Measurements from ENCODE around the gene SRI.

Gene SRI

GRCh38 chr7:88230646-88231045, 10.8 kb upstream of the SRI start:
- no peak overlapping the region for H3K4me3 ChIP-seq (ENCODE audit: low read depth, low read length)
- no peak for DNase-seq (ENCODE audit: low read depth)
- TF ChIP-seq, protein P1, sequence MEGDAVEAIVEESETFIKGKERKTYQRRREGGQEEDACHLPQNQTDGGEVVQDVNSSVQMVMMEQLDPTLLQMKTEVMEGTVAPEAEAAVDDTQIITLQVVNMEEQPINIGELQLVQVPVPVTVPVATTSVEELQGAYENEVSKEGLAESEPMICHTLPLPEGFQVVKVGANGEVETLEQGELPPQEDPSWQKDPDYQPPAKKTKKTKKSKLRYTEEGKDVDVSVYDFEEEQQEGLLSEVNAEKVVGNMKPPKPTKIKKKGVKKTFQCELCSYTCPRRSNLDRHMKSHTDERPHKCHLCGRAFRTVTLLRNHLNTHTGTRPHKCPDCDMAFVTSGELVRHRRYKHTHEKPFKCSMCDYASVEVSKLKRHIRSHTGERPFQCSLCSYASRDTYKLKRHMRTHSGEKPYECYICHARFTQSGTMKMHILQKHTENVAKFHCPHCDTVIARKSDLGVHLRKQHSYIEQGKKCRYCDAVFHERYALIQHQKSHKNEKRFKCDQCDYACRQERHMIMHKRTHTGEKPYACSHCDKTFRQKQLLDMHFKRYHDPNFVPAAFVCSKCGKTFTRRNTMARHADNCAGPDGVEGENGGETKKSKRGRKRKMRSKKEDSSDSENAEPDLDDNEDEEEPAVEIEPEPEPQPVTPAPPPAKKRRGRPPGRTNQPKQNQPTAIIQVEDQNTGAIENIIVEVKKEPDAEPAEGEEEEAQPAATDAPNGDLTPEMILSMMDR (IDR thresholded peaks at IDR 0.05; ENCODE audit: low read depth, low read length): no peak
- TF ChIP-seq, protein P2, sequence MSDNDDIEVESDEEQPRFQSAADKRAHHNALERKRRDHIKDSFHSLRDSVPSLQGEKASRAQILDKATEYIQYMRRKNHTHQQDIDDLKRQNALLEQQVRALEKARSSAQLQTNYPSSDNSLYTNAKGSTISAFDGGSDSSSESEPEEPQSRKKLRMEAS (IDR thresholded peaks at IDR 0.05; ENCODE audit: low read depth, low read length): no peak
- TF ChIP-seq MYC (IDR thresholded peaks at IDR 0.05; ENCODE audit: low read depth, low read length): no peak

GRCh38 chr7:88229302-88229995, 9.6 kb upstream of the SRI start:
- DNase-seq (ENCODE audit: low read depth): no peak
- TF ChIP-seq, protein P2 (IDR thresholded peaks at IDR 0.05; ENCODE audit: low read depth, low read length): no peak
- TF ChIP-seq MYC (IDR thresholded peaks at IDR 0.05; ENCODE audit: low read depth, low read length): no peak
- TF ChIP-seq, protein P1 (IDR thresholded peaks at IDR 0.05; ENCODE audit: low read depth, low read length): no peak
- TF ChIP-seq POLR2A (IDR thresholded peaks at IDR 0.05; ENCODE audit: extremely low read depth, insufficient read length): no peak
- no peak overlapping the region for H3K4me3 ChIP-seq (ENCODE audit: low read depth, low read length)

GRCh38 chr7:88226886-88227516, 7.2 kb upstream of the SRI start:
- DNase-seq (ENCODE audit: low read depth): no peak

DNA sequence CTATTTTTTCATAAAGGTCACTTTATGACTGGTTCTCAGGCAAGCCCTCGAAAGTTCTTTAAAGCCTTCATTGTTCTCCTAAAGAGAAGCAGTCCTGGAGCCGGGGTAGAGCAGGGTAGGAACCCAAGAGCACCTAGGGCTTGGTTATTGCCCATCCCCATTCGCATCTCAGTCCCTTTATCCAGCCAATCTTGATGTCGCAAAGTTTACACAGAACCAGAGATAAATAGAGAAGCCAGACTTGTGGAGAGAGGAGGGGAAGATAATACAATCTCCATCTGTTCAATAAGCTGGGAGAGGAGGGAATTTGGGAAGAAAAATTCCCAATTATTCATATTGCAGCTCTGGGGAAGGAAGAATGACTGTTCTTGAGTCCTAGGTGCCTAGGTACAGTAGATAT, 6.4 kb upstream of the SRI start:
- DNase-seq (ENCODE audit: low read depth): no peak
- TF ChIP-seq, protein P2 (IDR thresholded peaks at IDR 0.05; ENCODE audit: low read depth, low read length): no peak
- no peak overlapping the region for H3K4me3 ChIP-seq (ENCODE audit: low read depth, low read length)

More at GRCh38 chr7:88226886-88227516, 7.2 kb upstream of the SRI start:
- H3K4me3 ChIP-seq (ENCODE audit: low read depth, low read length): no peak overlapping the region
- TF ChIP-seq, protein P2 (IDR thresholded peaks at IDR 0.05; ENCODE audit: low read depth, low read length): no peak
- no peak for TF ChIP-seq MYC (IDR thresholded peaks at IDR 0.05; ENCODE audit: low read depth, low read length)
- no peak for TF ChIP-seq POLR2A (IDR thresholded peaks at IDR 0.05; ENCODE audit: extremely low read depth, insufficient read length)
- TF ChIP-seq, protein P1 (IDR thresholded peaks at IDR 0.05; ENCODE audit: low read depth, low read length): no peak

DNA sequence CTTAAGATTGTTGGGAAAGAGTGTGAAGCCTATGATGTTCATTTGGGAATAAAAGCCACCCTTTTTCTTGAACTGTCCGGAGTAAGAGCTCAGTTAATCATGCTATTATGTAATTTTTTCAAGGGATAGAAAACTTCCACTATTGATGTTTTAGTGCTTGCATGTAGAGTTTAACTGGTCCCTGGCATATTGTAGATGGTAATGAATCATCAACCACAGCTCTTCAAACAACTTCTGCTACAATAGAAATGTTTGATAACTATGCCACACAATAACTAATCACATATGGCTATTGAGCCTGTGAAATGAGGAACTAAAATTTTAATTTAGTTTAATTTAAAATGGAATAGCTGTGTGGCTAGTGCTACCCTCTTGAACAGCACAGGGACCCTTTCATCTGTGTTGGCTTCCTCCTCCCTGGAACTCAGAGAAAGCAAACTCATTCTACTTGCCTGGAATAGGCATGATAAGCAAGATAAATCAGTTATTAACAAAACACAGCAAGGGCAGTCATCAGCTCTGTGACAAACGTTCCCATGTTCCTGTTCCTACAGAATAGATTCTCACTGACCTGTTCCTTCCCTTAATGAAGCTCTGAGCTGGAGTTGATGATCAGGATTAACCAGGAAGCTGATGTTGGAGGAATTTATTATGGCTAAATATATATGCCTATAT, 4.9 kb upstream of the SRI start:
- peak; percentile 65 for DNase-seq (ENCODE audit: low read depth)

More for the DNA sequence above, 4.9 kb upstream of the SRI start:
- TF ChIP-seq, protein P1 (IDR thresholded peaks at IDR 0.05; ENCODE audit: low read depth, low read length): no peak
- TF ChIP-seq, protein P2 (IDR thresholded peaks at IDR 0.05; ENCODE audit: low read depth, low read length): no peak
- TF ChIP-seq POLR2A (IDR thresholded peaks at IDR 0.05; ENCODE audit: extremely low read depth, insufficient read length): no peak
- TF ChIP-seq MYC (IDR thresholded peaks at IDR 0.05; ENCODE audit: low read depth, low read length): no peak
- H3K4me3 ChIP-seq (ENCODE audit: low read depth, low read length): no peak overlapping the region
